Prostate gland (tissue), 2 donors: ENCODE data around the gene PTX4.

Source experiments
- POLR2AphosphoS5 ChIP-seq: sonication (generic); formaldehyde crosslinking; IDR thresholded peaks from one replicate; pipeline ENCODE4 v1.6.1; 2017; ENCODE audit warnings: antibody characterized with exemption
- TF ChIP-seq, protein P1 (sequence below), 4 experiments: fragments of 200-600 bp in 2 of 4; fragments of 450-650 bp in 2 of 4; sonication (generic) in 2 of 4; IDR thresholded peaks; 1 replicate in 3 of 4; 2 replicates in 1 of 4; pipeline ENCODE4 v1.5.1; 2016 to 2019; ENCODE audit warnings: antibody characterized with exemption in 4 of 4, mild to moderate bottlenecking in 2 of 4, moderate library complexity in 2 of 4

DNA sequence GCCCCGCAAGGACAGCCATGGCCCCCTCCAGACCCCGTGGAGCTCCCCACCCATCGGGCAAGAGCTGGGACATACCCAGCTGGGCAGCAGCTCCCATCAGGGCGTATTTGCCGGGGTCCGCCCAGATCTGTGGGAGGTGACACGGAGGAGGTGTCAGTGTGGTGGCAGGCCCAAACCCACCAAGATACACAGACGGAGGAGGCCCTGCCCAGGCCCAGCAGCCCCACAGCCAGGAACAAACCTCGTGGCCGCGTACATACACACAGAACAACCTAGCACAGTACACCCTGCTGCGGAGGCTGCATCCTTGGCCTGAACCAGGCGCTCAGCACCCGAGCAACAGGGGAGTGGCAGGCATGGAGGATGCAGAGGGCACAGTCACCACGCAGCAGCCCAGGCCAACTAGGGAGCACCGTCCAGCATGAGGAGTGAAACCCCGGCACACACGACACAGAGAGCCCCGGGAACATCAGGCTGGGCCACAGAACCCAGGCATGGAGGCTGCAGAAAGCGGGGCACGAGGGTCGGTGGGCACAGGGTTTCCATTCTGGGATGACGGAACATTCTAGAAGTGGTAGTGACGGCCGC lies 39.4 kb downstream of the PTX4 start:
- TF ChIP-seq POLR2AphosphoS5 = no peak
- TF ChIP-seq, protein P1, sequence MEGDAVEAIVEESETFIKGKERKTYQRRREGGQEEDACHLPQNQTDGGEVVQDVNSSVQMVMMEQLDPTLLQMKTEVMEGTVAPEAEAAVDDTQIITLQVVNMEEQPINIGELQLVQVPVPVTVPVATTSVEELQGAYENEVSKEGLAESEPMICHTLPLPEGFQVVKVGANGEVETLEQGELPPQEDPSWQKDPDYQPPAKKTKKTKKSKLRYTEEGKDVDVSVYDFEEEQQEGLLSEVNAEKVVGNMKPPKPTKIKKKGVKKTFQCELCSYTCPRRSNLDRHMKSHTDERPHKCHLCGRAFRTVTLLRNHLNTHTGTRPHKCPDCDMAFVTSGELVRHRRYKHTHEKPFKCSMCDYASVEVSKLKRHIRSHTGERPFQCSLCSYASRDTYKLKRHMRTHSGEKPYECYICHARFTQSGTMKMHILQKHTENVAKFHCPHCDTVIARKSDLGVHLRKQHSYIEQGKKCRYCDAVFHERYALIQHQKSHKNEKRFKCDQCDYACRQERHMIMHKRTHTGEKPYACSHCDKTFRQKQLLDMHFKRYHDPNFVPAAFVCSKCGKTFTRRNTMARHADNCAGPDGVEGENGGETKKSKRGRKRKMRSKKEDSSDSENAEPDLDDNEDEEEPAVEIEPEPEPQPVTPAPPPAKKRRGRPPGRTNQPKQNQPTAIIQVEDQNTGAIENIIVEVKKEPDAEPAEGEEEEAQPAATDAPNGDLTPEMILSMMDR (IDR thresholded peaks at IDR 0.05) = no peak
